Airway epithelial cell (primary cell): ENCODE measurements around the gene FAM47E. TPM values are rescaled to one million over a fixed set of nuclear protein-coding genes. Genes with fewer than 3 reads are reported as not detected.

Experiments
- total RNA-seq: library from RNA; depleted of rRNA; stranded (reverse); fragments of >200 nt; gene quantifications from 2 replicates; pipeline ENCODE4 v1.2.3, GENCODE V29; 2015

FAM47E gene, protein sequence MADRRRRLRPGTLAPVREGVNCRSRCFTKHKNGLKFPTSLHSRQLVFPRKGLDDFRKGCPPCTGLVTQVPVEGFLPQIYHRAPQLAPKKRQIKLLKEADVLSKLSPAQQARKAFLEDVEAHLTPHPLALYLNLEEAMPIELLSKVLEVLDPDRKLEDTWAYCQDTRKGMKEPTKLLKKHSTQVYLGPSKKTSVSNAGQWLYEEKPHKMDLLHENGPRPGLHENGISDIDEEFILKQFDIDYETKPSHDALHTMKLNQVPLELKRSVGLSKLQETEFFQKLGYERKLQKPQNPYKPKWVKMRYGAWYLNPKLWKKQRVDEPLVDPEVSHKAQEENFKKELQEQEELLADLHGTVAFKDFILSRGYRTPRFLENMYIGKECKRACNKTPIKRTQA
- total RNA-seq = 0.56 TPM in 1 of 2 replicates, not detected in the other

DNA sequence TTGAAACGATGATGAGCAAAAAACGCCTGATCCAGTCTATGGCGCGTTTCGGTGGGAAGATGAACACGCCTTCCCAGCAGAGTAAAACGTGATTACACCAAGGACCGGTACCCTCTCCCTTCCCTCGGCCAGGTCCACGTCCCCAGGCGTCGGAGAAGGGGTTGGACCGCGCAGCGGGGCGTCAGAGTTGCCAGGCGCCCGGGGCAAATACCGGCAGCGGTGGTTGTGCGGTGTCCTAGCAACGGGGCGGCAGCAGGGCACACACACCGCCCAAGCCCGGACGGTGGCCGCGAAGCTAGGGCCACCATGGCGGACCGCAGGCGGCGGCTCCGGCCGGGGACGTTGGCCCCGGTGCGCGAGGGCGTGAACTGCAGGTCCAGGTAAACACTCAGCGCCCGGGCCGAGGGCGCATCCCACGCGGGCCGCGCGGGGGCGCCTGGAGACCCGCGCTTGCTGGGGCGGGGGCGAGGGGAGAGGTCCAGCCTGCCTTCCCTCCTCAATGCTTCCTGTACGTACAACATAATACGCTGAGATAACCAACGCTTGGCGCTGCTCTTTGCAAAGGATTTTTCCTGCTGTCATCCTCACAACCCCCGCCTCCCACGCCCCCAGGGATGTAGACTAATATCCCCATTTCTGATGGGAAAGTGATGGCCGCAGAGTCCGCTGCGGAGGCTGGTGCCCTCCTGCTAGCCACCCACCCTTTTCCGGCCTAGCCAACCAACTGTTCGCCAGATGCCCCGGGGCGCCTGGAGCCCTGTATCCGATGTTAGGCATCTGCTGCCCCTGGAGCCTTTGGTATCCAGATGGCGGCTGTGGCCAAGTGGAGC lies at the start of gene FAM47E:
Gene FAM47E, plus strand, starts transcription at position 281 of the 830 bp plus-strand sequence. Its CDS starts 26 bp downstream, at position 307.

DNA sequence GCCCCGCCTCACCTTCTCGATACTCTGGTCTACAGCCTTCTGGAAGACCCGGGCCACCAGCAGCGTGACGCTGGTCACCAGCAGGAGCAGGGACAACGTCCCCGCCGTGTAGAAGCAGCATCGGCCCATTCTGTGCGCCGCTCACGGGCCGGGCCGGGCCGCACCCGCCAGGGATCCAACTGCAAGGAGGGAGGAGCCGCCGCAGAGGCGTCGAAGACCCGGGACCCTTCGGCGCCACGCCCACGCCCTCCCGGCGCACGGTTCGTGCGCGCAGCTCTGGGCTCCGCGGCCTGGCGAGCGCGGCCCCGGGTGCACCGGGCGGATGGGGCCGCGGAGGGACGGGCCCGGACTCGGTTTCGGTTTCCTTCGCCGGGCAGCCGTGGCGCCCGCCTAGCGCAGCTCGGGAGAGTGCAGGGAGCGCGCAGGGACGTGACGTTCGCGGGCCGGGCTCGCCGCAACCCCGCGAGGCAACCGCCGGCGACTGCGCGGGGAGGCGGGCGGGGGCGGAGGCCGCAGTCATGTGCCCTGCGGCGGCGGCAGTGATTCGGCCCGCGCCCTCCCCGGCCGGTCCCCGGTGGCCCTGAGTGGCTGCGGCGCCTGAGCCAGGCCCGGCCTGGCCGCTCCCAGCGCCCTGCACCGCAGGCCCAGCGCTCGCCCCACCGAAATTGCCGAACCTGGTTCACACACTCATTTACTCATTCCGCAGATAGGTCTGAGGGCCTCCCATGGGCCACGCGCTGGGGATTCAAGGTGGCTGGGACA lies 37.9 kb upstream of the FAM47E start, which contains the start of gene SCARB2:
Gene SCARB2, minus strand, starts transcription at position 410 of the 762 bp plus-strand sequence. Its CDS starts 281 bp downstream, at position 129.

DNA sequence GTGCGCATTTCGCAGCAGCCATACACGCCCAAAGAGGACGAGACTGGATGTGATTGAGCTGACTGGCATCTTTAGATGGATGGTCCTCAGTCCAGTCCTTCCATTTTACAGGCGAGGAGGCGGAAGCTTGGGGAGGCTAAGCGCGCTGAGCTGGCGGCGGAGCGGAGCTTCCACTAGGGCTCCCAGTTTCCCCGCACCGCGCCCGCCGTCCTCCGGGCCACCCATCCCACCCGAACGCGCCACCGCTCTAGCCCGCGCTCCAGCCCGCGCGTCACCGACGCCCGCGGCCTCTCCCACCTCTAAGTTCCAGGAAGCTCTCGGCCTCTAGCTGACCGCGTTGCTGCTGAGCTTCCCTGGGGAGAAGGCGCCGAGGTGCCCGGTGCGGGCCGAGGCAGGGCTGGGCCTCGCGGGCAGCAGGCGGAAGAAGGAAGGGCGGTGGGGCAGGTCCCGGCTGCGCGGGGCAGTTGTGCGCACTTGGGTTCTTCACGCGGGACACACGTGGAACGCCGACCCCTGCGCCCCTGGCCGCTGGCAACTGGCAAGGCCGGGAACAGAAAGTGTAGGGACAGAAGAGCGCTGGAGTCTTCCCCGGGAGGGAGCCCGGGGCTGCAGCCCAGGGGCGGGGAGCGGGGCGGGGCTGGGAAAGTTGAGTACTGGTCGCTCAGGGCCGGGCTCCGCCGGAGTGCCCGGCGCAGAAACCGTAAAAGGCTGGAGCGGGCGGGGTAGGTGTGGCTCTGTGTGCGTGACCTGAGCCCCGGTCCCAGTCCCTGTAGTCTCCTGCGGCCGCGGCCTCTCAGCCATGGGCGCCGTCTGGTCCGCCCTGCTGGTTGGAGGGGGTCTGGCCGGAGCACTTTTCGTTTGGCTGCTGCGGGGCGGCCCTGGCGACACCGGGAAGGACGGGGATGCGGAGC lies 54.7 kb downstream of the FAM47E start, which contains the start of gene STBD1:
Gene STBD1, plus strand, starts transcription at position 763 of the 911 bp plus-strand sequence. Its CDS starts 37 bp downstream, at position 800.

Other genes starting within 250 kb of the FAM47E start
- not detected in 2 replicates for gene CXCL9, start 244.2 kb upstream of the FAM47E start, total RNA-seq
- gene CXCL10, start 228.2 kb upstream of the FAM47E start, total RNA-seq = 0.65 TPM in 1 of 2 replicates, not detected in the other
- gene CXCL11, start 215.7 kb upstream of the FAM47E start, total RNA-seq = 0.07 TPM in 1 of 2 replicates, not detected in the other
- 1.7 TPM in 1 of 2 replicates, not detected in the other for gene ART3, start 177.0 kb upstream of the FAM47E start, total RNA-seq
- 28.0 and 41.0 TPM in 2 replicates for gene NUP54, start 103.3 kb upstream of the FAM47E start, total RNA-seq
- gene SCARB2, start 37.9 kb upstream of the FAM47E start, total RNA-seq = 65.3 and 77.2 TPM in 2 replicates
- gene STBD1, start 55.0 kb downstream of the FAM47E start, total RNA-seq = 1.1 and 2.1 TPM in 2 replicates
- not detected in 2 replicates for gene CCDC158, start 169.4 kb downstream of the FAM47E start, total RNA-seq
- 16.8 and 22.2 TPM in 2 replicates for gene SHROOM3, start 183.5 kb downstream of the FAM47E start, total RNA-seq